H54 (cell line): ENCODE data around the gene CS.

ENCODE experiments used
- DNase-seq: peaks from one replicate; pipeline ENCODE4 v3.0.0; 2011; ENCODE audit warnings: low spot score, mixed read lengths; ENCODE audit not compliant: insufficient read length
- FAIRE-seq: peaks from 3 replicates; lab custom pipeline; 2011; peaks lifted over from hg19 to GRCh38; lab: Jason Lieb, UNC
- POLR2A ChIP-seq: IDR thresholded peaks from 2 replicates; pipeline ENCODE4 v1.6.1; 2011; ENCODE audit warnings: low read depth, mild to moderate bottlenecking, low read length

Gene CS

DNA sequence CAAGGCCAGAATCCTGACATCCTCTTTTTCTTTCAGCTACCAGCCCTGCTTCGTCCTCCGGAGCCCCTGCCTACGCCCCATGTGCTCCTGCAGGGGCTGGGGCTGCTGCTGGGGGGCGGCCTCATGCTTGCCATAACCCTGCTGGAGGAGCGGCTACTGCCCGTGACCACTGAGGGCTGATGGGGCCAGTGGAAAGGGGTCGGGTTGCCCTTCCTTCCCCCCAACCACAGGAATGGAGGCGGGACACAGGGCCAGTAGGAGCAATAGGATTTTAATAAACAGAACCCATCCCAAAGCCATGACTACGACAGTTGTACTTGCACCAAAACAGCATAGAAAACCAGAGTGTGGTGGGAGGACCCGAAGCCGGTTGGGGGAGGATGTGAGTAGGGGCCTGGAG, 62.6 kb downstream of the CS start:
- DNase-seq (no peak), FAIRE-seq (no peak)
- no peak for TF ChIP-seq POLR2A

DNA sequence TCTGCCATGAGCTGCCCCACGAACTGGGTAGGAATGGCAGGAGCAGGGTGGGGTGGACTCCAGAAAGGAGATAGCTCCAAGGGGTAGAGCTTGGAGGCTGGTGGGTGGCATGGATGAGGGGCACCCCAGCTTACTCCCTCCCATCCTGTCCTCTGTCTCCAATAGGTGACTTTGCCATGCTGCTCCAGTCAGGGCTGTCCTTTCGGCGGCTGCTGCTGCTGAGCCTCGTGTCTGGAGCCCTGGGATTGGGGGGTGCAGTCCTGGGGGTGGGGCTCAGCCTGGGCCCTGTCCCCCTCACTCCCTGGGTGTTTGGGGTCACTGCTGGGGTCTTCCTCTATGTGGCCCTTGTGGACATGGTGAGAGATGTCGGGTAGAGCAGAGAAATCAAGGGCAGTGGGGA, 63.1 kb downstream of the CS start:
- no peak for DNase-seq
- TF ChIP-seq POLR2A: no peak
- FAIRE-seq: no peak

- FAIRE-seq (no peak), DNase-seq (no peak)
- TF ChIP-seq POLR2A: no peak
These were observed 64.0 kb downstream of the CS start for GRCh38 chr12:56236091-56236490.

- no peak for TF ChIP-seq POLR2A
- no peak for DNase-seq
- no peak for FAIRE-seq
These were observed 65.2 kb downstream of the CS start for GRCh38 chr12:56234746-56235436.

DNA sequence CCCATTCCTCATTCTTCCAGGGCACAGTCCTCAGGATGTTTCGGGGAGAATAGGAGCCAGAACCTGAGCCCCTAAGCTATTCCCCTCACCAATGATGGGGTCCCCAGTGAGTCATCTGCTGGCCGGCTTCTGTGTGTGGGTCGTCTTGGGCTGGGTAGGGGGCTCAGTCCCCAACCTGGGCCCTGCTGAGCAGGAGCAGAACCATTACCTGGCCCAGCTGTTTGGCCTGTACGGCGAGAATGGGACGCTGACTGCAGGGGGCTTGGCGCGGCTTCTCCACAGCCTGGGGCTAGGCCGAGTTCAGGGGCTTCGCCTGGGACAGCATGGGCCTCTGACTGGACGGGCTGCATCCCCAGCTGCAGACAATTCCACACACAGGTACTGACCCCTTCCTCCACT, 68.9 kb downstream of the CS start:
- TF ChIP-seq POLR2A: no peak
- FAIRE-seq: no peak
- no peak for DNase-seq

DNA sequence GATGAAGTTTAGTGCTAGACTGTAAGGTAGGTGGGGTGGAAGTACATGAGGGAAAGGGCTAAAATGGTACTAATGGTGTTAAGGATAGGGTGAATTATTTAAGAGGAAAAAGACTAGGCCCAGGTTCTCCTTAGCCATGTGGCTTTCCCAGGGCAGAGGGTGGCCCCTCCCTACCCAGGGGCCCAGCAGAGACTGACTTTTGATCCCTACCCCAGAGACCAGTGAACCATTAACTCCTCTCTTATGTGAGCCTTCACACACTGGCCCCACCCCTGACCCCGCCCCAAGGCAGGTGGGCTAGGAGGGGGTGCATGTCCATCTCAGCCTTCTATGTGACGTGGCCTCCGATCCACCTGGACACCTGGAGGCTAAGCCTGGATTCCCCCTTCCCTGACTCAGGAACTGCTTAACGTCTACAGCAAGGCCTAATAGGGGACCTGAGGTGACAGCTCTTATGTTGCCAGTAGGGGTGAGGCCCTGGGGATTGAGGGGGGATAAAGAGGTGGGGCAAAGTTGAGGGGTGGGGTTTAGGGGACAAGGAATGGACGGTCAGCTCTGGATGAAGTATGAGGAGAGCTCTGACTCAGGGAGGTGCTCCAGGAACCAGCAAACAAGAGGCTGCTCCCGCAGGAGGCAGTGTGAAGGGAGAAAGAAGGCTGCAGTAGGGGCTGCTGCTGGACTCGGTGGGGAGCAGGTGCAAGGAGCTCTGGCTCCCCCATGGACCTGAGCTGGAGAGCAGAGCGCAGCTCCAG, 69.5 kb downstream of the CS start:
- no peak for DNase-seq
- TF ChIP-seq POLR2A: no peak
- FAIRE-seq: no peak

DNA sequence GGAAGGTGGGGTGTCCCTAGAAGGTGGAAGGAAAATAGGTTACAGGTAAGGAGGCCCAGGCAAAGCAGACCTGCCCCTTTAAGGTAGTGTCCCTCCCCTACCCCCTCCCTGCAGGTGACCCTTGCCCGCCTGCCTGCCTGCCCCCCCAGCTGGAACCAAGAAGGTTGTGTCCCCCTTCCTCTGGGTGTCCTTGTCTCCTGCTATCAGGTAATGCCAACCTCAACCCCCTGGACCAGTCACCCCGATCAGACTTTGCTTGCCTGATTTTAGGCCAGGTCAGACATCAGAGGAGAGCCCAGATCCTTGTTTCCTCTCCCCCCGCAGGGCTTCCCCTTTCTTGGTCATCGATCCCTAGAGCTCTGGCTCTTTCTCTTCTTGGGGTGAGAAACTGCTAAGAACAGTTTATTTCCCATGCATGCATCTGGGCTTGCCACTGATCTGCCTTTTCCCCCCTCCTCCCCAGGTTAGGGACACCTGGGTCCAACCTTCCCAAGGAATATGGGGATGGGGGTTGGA, 70.2 kb downstream of the CS start, which contains the start of gene SLC39A5:
Gene SLC39A5, plus strand, starts transcription at position 136 of the 516 bp plus-strand sequence. CDS start 1,224 bp downstream, outside the sequence.
- FAIRE-seq: no peak
- TF ChIP-seq POLR2A: no peak
- DNase-seq: no peak

GRCh38 chr12:56229082-56229481, 71.0 kb downstream of the CS start:
- TF ChIP-seq POLR2A: no peak
- DNase-seq (no peak), FAIRE-seq (no peak)

GRCh38 chr12:56224954-56225353, 75.2 kb downstream of the CS start:
- no peak for DNase-seq
- TF ChIP-seq POLR2A: no peak
- no peak for FAIRE-seq

DNA sequence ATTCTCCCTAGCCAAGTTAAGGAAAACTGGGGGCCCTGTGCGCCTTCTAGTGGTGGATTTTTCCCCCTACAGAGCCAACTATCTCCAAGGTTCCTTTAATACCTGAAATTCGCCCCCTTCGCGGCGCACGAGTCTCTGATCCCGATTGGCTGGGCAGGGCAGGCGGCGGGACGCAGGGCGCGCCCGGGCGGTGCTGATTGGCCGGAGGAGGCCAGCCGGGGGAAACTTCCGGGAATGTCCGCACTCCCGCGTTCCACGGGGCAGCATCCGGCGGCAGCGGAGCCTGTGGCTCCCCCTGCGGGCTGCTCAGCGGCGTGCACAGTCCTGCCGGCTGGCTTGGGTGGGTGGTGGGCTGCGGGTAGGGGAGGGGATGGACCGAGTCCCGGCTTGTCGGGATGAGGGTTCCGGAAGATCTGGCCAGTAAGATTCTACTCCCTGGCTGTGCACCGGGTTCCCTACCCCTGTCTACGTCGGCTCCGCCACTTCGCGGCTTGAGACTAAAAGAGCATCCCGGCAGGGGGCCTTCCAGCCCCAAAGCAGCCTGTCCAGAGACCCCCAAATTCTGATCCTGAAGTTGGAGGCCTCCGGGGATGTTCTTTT, 75.9 kb downstream of the CS start, which contains the start of gene NABP2:
Gene NABP2, plus strand, starts transcription at position 241 of the 600 bp plus-strand sequence. CDS start 515 bp downstream, outside the sequence.
- DNase-seq (peak; percentile 98), FAIRE-seq (peak; percentile 41)
- peak; percentile 52; the same call in 1 of the 2 replicates for TF ChIP-seq POLR2A

- FAIRE-seq: no peak
- DNase-seq: no peak
- TF ChIP-seq POLR2A: no peak
These were observed 76.5 kb downstream of the CS start for GRCh38 chr12:56223571-56224101.

DNA sequence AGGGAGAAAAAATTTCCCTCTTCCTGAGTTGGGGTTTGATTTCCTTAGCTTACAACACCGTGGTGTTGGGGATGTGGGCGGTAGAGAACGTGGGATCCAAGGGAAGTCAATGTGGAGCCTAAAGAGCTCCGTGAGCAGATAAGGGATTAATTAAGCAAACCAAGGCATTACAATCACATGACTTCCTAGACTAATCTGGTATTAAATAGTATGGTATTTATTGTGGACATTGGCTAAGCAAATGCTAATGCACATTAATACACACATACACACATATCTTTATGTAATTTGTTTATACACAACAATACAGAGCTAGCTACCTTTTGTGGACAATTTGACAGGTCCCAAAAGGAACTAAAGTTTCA, 77.6 kb downstream of the CS start:
- FAIRE-seq: no peak
- no peak for TF ChIP-seq POLR2A
- no peak for DNase-seq

DNA sequence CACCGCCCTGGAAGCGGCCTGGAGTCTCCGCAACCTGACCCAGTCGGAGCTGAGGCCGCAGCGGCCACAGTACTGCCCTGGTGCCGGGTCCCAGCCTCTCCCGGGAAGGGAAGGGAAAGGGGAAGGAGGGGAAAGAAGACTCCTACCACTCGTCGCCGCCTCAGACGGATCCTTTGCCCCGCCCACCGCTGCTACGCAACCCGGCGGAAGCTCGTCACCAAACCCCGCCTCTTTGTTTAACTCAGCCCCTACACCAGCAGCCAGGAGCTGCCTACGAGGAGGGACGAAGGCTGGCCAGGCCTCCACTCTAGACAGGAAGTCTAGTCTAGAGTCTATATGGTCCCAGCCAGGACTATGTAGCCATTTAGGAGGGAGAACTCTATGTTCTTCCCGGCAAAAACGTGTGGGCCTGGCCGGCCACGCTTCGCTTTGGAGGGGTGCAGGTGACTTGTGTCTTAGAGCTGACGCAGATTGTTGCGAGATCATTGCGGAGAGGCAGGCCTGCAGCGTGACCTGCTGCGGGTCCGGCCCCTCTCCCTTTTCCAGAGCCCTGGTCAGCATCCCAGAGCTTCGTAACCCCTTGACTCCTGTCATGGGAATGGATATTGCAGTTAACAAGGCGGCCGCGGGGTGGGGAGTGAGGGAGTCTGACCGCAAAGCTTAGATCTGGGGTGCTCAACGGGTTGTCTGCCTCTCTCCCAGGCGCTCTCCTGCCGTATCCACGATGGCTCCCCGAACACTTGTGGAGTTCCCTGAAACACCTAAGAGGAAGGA, 78.2 kb downstream of the CS start, which contains the start of gene RNF41:
Gene RNF41, minus strand, starts transcription at position 166 of the 774 bp plus-strand sequence. CDS start 7,875 bp downstream, outside the sequence.
- FAIRE-seq: peak; percentile 87

More for the DNA sequence above, 78.2 kb downstream of the CS start, which contains the start of gene RNF41:
- DNase-seq: peak; percentile 96
- TF ChIP-seq POLR2A: peak; percentile 80
